AG09319 (cell line): ENCODE results near the gene TMC4.

ENCODE experiments used
- DNase-seq: peaks from one replicate; pipeline ENCODE4 v3.0.0-alpha.2; 2010; ENCODE audit warnings: low read depth; ENCODE audit errors: extremely low read depth
- CTCF ChIP-seq: IDR thresholded peaks from 2 replicates; pipeline ENCODE4 v1.5.1; 2011; ENCODE audit warnings: low read depth, mild to moderate bottlenecking, inconsistent platforms, low read length, moderate library complexity

Gene TMC4

GRCh38 chr19:54128441-54128725 lies 44.6 kb downstream of the TMC4 start:
- TF ChIP-seq CTCF, result no peak
- no peak for DNase-seq

- DNase-seq, result no peak
- TF ChIP-seq CTCF, result no peak
These were observed 45.1 kb downstream of the TMC4 start for GRCh38 chr19:54127688-54128440.

GRCh38 chr19:54125713-54126112 lies 47.2 kb downstream of the TMC4 start:
- TF ChIP-seq CTCF, result no peak
- DNase-seq, result no peak

GRCh38 chr19:54124393-54124792 lies 48.6 kb downstream of the TMC4 start:
- TF ChIP-seq CTCF, result no peak
- DNase-seq, result no peak

GRCh38 chr19:54123682-54124081 lies 49.3 kb downstream of the TMC4 start:
- TF ChIP-seq CTCF, result no peak
- DNase-seq, result no peak

GRCh38 chr19:54121259-54121658 lies 51.7 kb downstream of the TMC4 start:
- TF ChIP-seq CTCF, result no peak
- DNase-seq, result no peak

- peak; percentile 88 for DNase-seq
- TF ChIP-seq CTCF, result no peak
These were observed 57.6 kb downstream of the TMC4 start, which contains the start of the genes PRPF31 and TFPT for GRCh38 chr19:54115109-54116063. Gene PRPF31, plus strand, starts transcription at chr19:54115754. Its CDS starts 2,525 bp downstream, at chr19:54118279. Gene TFPT, minus strand, starts transcription at chr19:54115657. Its CDS starts 388 bp downstream, at chr19:54115269.
